Limb (tissue), 2 donors: ENCODE data around the gene SMTN.
"Not testable (repeated sequence)": the region's sequence is repeated elsewhere in the genome, so short reads cannot be mapped to it uniquely, and the experiment has no call there.

Experiments
- DNase-seq, 2 donors: peaks; one replicate each; pipeline ENCODE4 v3.0.0-alpha.2; 2016; ENCODE audit errors: extremely low spot score in 2 of 2

Gene SMTN

GRCh38 chr22:31104869-31105268 lies 23.8 kb downstream of the SMTN start:
- peak in 1 of 2 donors; percentile 61 for DNase-seq

- peak in 1 of 2 donors; percentile 29 for DNase-seq
Observed at GRCh38 chr22:31105282-31105929, 24.3 kb downstream of the SMTN start.

DNA sequence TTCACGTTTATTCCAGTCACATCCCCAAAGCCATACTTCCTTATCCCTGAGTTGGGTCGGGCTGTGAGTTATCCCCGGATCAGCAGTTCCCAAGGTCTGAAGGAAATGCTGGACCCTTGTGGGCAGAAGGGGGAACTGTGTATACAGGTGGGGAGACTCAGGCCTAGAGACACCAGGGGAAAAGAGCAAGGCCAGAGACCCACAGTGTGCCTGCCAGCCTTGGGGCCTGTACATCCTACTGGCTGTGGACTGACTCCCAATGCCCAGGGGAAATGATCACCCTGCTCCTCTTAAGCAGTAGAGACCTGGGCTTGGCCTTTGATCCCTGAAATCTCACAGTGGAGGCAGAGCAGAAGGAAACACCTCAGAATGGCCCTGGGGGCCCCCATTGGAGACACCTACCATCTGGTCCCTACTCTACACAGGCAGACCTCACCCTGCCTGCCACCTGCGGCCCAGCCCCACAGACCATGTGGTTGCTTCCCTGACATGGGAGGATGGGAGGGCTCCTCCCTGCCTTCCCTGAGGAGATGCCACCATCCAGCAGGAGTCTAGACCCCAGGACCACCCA lies 25.0 kb downstream of the SMTN start:
- DNase-seq: peak in 1 of 2 donors; percentile 29

GRCh38 chr22:31106731-31107177 lies 25.6 kb downstream of the SMTN start:
- DNase-seq: no peak

DNA sequence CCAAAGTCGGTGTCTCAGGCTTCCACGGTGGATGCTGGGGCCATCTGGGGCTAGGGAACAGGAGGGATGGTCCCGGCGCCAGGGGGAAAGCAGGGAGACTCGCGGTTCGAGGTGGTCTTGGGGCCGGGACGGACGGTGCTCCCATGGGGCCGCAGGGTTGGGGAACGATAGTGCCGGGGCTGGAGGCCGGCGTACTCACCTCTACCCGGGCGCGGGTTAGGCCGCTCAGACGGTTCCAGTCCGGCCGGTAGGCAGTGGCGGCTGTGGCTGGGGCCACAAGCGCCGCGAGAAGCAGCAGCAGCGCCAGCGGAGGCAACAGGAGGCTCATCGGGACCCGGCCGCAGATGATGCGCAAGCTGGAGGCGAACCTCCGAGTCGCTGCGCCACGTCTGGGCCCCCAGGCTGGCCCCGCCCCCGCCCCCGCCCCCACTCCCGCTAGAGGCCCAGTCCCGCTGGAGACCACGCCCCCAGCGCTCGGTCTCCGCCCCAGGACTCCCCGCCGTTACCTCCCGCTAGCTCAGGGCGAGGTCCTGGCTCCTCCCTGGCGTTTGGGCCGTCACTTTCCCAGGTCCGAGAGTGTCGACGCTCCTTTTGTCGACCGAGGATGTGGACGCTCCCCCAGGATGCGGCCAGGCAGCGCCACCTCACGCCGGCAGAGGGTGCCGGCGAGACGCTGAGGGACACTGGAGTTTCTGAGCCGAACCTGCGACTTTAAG lies 26.2 kb downstream of the SMTN start, which contains the start of gene SELENOM:
Gene SELENOM, minus strand, starts transcription at position 391 of the 716 bp plus-strand sequence. Its CDS starts 63 bp downstream, at position 328.
- DNase-seq: peak; percentile 91 to 94

- no peak for DNase-seq
Observed at GRCh38 chr22:31107894-31108218, 26.7 kb downstream of the SMTN start.

DNA sequence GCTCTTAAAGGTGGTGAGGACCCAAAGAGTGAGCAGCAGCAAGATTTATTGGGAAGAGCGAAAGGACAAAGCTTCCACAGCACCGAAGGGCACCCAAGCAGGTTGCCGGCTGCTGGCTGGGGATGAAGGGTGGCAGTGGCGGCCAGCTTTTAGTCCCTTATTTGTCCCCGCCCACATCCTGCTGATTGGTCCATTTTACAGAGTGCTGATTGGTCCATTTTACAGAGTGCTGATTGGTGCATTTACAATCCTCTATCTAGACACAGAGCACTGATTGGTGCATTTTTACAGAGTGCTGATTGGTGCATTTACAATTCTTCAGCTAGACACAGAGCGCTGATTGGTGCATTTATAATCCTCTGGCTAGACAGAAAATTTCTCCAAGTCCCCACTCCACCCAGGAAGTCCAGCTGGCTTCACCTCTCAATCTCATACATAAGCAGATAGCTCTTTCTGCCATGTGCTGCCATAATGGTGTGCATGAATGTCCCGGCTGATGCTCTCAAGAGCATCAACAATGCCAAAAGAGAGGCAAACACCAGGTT lies 31.5 kb downstream of the SMTN start:
- DNase-seq: not testable (repeated sequence)

DNA sequence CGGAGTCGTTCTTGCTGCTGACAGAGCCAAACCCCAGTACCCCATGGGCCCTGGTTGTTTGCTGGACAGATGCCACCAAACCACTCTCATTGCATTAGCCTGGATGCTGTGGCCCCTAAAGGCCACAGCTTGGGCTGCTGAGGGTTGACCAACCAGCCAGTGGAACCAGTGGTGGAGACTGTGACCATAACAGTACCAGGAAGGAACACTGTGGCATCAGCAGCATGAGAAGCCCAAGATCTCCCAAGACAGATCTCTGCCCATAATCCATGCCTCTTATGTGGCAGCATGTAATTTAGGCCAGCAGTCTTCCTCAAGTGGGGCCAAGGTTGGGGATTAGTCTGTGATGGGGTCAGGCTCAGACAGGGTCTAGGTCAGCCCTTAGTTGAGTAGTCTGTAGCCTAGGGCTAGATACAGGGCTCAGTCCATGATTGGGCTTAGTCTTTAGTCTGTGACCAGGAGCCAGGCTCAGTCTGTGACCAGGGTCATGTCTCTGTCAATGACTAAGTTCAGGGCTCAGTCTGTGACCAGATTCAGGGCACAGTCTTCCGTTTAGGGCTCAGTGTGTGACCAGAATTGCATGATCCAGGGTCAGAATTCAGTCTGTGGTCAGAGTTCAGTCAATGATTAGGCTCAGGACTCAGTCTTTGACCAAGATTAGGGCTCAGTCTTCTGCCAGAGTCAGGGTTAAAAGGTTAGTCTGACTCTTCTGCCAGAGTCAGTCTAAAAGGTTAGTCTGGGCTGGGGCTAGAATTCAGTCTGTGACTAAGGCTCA lies 37.1 kb downstream of the SMTN start:
- DNase-seq: no peak

GRCh38 chr22:31119026-31119717 lies 38.1 kb downstream of the SMTN start:
- peak in 1 of 2 donors; percentile 18 for DNase-seq

DNA sequence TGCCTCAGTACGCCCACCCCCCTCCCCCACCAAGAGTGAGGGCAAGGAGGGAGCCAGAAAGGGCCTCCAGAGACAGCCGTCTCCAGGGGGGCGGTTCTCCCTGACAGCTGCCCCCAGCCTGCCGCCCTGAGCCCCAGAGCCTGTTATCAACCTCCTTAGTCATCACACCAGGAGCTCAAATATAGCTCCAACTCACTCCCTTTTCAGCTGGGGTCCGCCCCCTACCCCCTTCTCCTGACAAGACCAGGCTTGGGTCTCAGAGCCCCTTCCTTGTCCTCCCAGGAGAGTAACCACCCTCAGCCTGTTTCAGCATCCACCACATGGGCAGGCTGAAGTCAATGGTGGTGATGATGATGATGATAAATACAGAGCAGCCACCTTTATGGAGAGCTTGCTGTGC lies 39.1 kb downstream of the SMTN start:
- DNase-seq: no peak

GRCh38 chr22:31120642-31121041 lies 39.5 kb downstream of the SMTN start:
- DNase-seq: no peak

GRCh38 chr22:31121403-31121802 lies 40.3 kb downstream of the SMTN start:
- DNase-seq: no peak

DNA sequence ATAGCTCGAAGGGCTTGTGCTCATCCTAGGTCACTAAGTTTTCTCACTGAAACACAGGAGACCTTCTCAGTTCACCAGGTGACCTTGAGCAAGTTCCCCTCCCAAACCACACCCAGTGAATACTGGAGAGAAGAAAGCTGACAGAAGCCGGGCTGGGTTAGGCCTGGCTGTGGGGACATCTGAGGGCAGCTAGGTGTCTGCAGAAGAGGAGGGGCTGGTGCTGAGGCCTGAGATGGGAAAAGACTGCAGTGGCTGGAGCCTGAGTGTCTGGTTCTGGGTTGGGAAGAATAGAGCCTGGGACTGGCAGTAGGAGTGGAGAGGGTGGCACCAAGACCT lies 41.0 kb downstream of the SMTN start:
- no peak for DNase-seq

- peak in 1 of 2 donors; percentile 68 for DNase-seq
Observed at GRCh38 chr22:31122532-31123291, 41.6 kb downstream of the SMTN start, which contains the start of gene INPP5J. Gene INPP5J, plus strand, starts transcription at chr22:31122966. Its CDS starts 49 bp downstream, at chr22:31123015.

- no peak for DNase-seq
Observed at GRCh38 chr22:31123292-31123602, 42.1 kb downstream of the SMTN start.

- DNase-seq: no peak
Observed at GRCh38 chr22:31124290-31124689, 43.2 kb downstream of the SMTN start.

DNA sequence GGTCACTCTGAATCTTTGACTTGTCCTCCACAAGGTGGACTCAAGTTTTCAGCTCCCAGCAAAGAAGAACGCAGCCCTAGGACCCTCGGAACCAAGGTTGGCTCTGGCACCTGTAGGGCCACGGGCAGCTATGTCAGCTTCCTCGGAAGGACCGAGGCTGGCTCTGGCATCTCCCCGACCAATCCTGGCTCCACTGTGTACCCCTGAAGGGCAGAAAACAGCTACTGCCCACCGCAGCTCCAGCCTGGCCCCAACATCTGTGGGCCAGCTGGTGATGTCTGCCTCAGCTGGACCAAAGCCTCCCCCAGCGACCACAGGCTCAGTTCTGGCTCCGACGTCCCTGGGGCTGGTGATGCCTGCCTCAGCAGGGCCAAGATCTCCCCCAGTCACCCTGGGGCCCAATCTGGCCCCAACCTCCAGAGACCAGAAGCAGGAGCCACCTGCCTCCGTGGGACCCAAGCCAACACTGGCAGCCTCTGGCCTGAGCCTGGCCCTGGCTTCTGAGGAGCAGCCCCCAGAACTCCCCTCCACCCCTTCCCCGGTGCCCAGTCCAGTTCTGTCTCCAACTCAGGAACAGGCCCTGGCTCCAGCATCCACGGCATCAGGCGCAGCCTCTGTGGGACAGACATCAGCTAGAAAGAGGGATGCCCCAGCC lies 43.8 kb downstream of the SMTN start:
- DNase-seq: no peak

- DNase-seq: no peak
Observed at GRCh38 chr22:31125521-31126117, 44.5 kb downstream of the SMTN start.

GRCh38 chr22:31126128-31126868 lies 45.2 kb downstream of the SMTN start:
- no peak for DNase-seq
